IPS-18c (cell line): ENCODE measurements around the gene PXDN.
"Not testable (repeated sequence)": the region's sequence is repeated elsewhere in the genome, so short reads cannot be mapped to it uniquely, and the experiment has no call there.

Experiments used
- H3K4me3 ChIP-seq: 2 replicates; pipeline ENCODE4 v1.7.0; 2013; ENCODE audit warnings: low read depth, mild to moderate bottlenecking, low read length, moderate library complexity; ENCODE audit not compliant: insufficient read depth
- H3K9me3 ChIP-seq: one replicate; pipeline ENCODE4 v1.6.1; 2013; ENCODE audit warnings: mild to moderate bottlenecking, low read length, moderate library complexity; ENCODE audit not compliant: control insufficient read depth, insufficient read depth

PXDN gene

GRCh38 chr2:1736997-1737480 is 7.3 kb downstream of the PXDN start:
- Histone ChIP-seq H3K9me3 (peaks cover 4% of the 10 kb centered on the region), H3K4me3 (no peak overlapping the region)

DNA sequence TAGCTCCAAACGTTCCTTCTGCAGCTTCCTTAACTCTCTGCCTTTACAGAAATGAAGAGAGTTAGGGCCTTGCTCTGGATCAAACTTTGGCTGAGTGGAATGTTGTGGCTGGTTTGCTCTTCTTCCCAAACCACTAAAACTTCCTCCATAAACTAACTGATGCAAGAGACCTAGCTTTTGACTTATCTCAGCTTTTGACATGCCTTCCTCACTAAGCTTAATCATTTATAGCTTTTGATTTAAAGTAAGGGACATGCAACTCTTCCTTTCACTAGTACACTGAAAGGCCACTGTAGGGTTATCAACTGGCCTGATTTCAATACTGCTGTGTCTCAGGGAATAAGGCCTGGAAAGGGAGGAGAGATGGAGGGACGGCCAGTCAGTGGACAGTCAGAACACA is 8.3 kb downstream of the PXDN start:
- H3K4me3 ChIP-seq, result no peak overlapping the region
- H3K9me3 ChIP-seq, result peaks cover 4% of the 10 kb centered on the region

- H3K9me3 ChIP-seq, H3K4me3 ChIP-seq: not testable (repeated sequence)
Measured at GRCh38 chr2:1733298-1733697, 11.0 kb downstream of the PXDN start.

DNA sequence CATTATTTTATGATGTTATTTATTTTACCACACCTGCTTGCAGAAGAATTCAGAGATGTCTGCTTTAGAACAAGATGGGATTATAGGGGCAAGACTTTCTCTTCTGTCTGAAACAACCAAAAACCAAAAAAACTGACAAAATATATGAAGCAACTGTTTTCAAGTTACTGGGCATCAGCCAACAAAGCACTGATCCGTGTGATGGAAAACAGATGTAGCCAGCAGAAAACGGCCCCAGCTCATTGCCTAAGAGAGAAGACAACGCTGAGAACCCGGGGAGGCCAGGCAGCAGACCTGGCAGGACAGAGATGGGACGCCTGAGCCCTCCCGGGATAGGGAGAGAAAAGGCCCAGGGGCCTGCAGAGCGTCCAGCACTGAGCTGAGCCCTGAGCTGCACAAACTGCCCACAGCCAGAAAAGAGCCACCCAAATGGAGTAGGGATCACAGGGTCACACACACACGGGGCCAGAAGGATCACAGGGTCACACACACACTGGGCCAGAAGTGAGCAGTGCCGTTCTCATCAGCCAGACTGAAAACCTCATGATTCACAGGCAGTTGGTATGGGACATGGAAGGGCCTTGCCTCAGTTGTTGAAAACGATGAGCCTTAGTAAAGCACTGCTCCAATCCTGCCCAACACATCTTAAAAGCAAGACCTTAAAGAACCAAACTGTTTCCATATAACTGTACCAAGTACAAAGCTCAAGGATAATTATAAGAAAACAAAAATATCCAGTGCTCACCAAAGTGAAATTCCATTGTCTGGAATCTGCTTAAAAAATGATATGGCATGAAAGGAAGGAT is 12.1 kb downstream of the PXDN start:
- Histone ChIP-seq H3K4me3 (no peak overlapping the region), H3K9me3 (peaks cover 4% of the 10 kb centered on the region)

DNA sequence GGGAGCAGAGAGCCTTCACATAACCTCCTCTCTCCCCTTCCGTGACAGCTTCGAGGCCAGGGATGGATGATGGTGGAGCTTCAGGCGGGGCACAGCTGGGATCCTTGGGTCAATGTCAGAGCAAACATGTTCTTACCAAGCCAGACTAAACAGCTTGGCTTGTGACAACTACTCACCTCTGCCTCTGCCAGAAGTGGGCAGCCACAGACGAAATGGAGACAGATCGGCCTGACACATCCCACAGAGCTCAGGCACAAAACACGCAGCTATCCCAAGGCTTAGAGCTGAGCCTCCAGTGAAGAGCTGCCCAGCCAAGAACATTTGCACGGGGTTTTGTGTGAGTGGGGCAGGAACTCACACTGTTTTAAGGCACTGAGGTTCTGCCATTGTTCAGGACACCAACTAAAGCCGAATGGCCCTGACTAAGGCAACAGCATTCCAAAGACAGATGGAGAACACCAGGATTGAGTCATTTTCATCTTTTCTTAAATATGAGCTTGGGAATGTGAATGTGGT is 12.8 kb downstream of the PXDN start:
- Histone ChIP-seq H3K4me3 (no peak overlapping the region), H3K9me3 (peaks cover 4% of the 10 kb centered on the region)

- no peak overlapping the region for H3K4me3 ChIP-seq
- no peaks in the 10 kb centered on the region for H3K9me3 ChIP-seq
Measured at GRCh38 chr2:1730015-1730927, 14.0 kb downstream of the PXDN start.

GRCh38 chr2:1729242-1729641 is 15.1 kb downstream of the PXDN start:
- H3K9me3 ChIP-seq, result no peaks in the 10 kb centered on the region
- H3K4me3 ChIP-seq, result no peak overlapping the region

- Histone ChIP-seq H3K4me3 (no peak overlapping the region), H3K9me3 (no peaks in the 10 kb centered on the region)
Measured at GRCh38 chr2:1728821-1729220, 15.5 kb downstream of the PXDN start.

- H3K4me3 ChIP-seq, result no peak overlapping the region
- H3K9me3 ChIP-seq, result no peaks in the 10 kb centered on the region
Measured at GRCh38 chr2:1727796-1728474, 16.4 kb downstream of the PXDN start.

- Histone ChIP-seq H3K4me3 (no peak overlapping the region), H3K9me3 (no peaks in the 10 kb centered on the region)
Measured at GRCh38 chr2:1727101-1727771, 17.1 kb downstream of the PXDN start.

GRCh38 chr2:1726558-1726957 is 17.8 kb downstream of the PXDN start:
- Histone ChIP-seq H3K4me3 (no peak overlapping the region), H3K9me3 (no peaks in the 10 kb centered on the region)

DNA sequence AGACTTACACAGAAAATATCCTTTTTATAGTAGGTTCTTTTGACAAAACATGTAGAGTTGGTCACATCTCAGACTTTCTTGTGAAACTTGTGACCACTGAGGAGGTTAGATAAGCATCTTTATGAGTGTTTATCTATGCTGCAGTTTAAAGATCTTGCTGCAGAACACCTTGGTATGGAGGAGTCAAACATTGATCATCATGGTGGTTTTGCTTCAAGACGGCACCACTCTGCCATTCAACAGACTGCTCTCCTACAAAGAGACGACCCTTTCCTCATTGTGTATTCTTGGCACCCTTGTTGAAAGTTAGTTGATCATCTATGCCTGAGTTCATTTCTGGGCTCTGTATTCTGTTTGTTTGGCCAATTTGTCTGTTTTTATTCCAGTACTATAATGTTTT is 20.0 kb downstream of the PXDN start:
- not testable (repeated sequence) for H3K9me3 ChIP-seq, H3K4me3 ChIP-seq

DNA sequence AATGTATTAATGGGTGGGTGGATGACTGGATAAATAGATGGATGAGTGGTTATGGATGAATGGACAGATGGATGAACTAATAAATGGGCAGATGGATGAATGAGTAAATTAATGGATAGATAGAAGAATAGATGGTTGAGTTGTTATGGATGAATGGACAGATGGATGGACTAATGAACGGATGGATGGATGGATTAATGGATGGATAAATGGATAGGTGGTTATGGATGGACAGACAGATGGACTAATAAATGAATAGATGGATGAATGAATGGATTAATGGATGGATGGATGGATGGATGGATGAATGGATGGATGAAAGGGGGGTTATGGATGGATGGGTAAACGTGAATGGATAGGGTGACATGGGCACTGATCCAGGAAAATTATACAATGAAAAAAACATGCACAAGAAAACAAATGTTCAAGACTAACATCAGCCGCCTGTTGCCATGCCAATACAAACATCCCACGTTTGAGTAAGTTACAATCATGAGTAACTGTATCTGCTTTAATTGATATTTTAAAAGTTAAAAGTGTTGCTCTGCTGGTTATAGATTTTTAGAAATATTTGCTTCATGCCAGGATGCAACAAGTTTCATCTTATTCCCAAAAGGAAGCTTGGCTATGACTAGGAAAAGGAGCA is 20.8 kb downstream of the PXDN start:
- H3K9me3 ChIP-seq, result no peaks in the 10 kb centered on the region
- H3K4me3 ChIP-seq, result no peak overlapping the region

DNA sequence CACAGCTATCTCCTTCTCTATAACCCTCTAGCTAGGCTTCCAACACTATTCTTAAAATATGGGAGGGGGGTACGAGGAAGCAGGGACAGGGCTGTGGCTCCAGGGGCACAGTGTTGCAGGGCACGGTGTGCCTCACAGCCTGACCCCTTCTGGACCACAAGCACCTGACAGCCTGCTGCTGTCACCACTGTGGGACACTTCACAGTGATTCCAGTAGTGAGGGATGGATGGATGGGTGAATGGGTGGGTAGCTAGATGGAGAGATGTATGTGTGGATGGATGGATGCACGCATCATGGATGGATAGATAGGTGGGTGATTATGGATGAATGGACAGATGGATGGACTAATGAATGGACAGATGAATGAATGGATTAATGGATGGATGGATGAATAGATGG is 21.6 kb downstream of the PXDN start:
- H3K4me3 ChIP-seq, result no peak overlapping the region
- H3K9me3 ChIP-seq, result no peaks in the 10 kb centered on the region

GRCh38 chr2:1721706-1722646 is 22.3 kb downstream of the PXDN start:
- no peak overlapping the region for H3K4me3 ChIP-seq
- no peaks in the 10 kb centered on the region for H3K9me3 ChIP-seq
